Suppressor macrophage treated with lipopolysaccharide for 4 hours (primary cell): ENCODE data around the gene WNT9B.
A peak's percentile ranks its signal among the peaks of the same experiment; 100 is the strongest.

ENCODE experiments used
- DNase-seq: peaks from one replicate; pipeline ENCODE4 v3.0.0-alpha.2; 2020

WNT9B gene

GRCh38 chr17:46885415-46886309 is 34.3 kb downstream of the WNT9B start:
- no peak for DNase-seq

GRCh38 chr17:46886310-46886663 is 34.9 kb downstream of the WNT9B start:
- no peak for DNase-seq

- no peak for DNase-seq
These were observed 36.3 kb downstream of the WNT9B start for GRCh38 chr17:46887717-46888116.

DNA sequence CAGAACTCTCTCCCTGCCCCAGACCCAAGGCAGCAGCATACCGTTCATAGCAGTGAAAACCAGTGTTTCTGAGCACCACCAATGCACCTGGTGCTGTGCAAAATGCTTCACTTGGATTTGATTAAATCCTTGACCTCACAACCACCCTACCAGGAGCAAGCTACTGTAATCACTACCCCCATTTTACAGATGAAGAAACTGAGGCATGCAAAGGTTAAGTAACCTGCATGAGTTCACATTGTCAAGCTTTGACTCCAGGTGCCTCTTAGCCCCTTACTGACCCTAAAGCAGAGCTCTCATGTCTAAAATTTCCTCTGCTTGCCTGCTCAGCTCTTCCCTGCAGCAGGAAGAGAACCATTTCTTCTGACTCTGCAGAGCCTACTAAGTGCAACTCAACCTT is 37.3 kb downstream of the WNT9B start:
- DNase-seq = no peak

DNA sequence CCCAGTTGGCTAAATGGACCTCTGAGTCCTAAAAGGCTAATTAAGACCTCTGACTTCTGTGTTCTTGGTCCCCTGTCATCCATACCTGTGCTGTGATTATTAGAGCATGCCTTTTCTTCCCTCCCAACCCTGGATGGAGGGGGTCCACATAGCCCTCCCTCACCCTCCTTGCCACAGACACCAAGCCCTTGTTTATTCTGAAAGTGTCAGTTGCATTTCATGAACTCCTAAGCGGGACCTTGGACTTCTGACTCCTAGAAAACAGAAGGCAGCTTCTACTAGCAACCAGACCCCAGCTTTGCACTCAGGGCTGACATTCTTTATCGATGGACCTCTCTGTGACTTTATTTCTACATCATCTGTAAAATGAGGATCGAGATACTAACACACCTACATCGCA is 38.1 kb downstream of the WNT9B start:
- DNase-seq = no peak

GRCh38 chr17:46889992-46890564 is 38.7 kb downstream of the WNT9B start:
- DNase-seq = no peak

- DNase-seq = no peak
These were observed 39.3 kb downstream of the WNT9B start for GRCh38 chr17:46890638-46891037.

- DNase-seq = no peak
These were observed 40.9 kb downstream of the WNT9B start for GRCh38 chr17:46892192-46892703.

DNA sequence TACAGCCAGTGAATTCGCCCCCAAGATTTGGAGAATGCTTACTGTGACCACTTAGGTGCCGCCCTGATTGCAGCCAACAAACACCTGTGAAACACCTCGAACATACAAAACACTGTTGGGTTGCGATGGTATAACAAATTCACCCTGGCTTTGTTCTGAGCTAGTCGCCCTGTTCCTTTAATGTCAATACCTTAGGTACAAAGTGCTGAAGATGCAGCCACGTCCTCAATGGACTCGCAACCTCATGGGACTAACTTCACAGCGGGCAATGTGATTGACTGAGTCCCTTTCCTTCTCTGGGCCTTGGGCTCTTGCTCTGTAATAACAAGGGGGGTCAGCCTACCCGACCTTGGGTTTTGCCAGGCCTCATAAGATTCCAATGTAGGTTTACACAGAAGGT is 42.6 kb downstream of the WNT9B start:
- no peak for DNase-seq

- DNase-seq = no peak
These were observed 43.2 kb downstream of the WNT9B start for GRCh38 chr17:46894476-46895151.

DNA sequence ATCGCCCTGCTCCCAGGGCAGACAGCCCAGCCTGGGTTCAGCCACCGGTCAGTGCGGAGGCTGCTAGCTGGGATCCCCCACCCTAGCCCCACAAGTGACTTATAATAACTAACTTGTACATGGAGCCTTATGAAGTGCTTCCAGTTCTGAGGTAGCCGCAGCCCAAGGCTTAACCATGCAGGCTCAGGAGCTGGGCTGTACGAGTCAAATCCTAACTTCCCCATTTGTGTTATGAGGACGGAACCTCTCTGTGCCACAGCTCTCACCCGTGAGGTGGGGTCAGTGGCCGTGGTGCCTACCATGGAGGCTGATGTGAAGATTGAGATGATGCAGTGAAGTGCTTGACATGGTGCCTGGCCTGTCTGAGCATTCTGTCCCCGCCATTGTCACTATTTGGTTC is 43.8 kb downstream of the WNT9B start:
- peak; percentile 18 for DNase-seq

GRCh38 chr17:46896991-46897390 is 45.6 kb downstream of the WNT9B start:
- DNase-seq = no peak

- no peak for DNase-seq
These were observed 47.0 kb downstream of the WNT9B start for GRCh38 chr17:46898364-46898763.

GRCh38 chr17:46898860-46899259 is 47.5 kb downstream of the WNT9B start:
- DNase-seq = no peak

GRCh38 chr17:46901291-46901690 is 49.9 kb downstream of the WNT9B start:
- no peak for DNase-seq

DNA sequence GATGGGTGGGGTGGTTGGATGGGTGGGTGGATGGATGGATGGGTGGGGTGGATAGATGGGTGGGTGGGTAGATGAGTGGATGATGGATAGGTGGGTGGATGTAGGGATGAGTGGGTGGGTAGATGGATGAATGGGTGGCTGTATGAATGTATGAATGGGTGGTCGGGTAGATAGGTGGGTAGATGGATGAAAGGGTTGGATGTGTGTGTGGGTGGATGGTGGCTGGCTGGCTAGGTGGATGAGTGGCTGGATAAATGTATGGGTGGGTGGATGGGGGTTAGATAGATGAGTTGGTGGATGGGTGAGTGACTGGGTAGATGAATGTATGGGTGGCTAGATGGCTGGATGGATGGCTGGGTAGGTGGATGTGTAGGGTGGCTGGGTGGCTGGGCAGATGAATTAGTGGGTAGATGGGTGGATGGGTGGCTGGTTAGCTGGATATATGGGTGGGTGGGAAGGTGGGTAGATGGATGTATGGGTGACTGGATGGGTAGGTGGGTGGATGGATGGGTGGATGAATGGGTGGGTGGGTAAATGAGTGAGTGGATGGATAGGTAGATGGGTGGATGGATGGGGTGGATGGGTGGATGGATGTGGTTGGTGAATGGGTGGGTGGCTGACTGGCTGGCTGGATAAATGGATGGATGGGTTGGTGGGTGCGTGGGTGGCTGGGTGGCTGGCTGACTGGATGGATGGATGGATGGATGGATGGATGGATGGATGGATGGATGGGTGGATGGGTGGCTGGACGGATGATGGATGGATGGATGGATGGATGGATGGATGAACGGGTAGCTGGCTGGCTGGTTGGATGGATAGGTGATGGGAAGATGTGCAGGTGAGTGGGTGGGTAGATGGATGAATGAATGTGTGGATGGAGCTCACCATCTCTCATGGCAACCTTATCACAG is 52.6 kb downstream of the WNT9B start:
- no peak for DNase-seq

DNA sequence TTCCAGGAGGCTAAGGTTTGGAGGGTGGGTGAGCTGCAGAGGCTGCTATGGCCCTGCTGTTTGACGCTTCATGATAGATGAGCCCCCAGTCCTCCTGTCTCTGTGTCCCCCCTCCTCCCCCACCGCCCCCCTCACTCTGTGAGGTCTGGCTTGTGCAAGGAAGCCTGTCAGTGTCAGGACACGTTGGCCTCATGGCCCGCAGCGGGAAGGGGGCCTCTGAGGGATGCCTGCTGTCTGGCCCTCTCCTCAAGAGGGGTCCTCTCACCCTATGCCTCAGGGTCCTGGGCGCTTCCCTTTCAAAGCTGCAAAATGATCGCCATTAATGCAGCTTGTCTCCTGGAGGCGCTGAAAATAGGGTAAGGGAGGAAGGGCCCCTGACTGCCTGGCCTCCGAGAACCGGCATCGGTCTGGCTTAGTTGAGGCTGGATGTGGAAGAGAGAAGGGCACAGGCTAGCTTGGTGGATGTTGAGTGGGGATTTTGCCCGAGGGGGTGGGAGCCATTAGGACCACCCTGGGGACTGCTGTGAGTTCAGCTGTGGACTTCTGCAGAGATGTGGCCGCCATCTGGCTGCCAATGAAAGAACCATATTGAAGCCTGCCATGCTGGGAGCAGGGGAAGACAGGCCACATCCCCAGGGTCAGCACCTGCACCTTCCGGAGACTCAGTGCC is 56.8 kb downstream of the WNT9B start:
- DNase-seq = no peak

GRCh38 chr17:46910179-46910927 is 59.0 kb downstream of the WNT9B start:
- DNase-seq = no peak

DNA sequence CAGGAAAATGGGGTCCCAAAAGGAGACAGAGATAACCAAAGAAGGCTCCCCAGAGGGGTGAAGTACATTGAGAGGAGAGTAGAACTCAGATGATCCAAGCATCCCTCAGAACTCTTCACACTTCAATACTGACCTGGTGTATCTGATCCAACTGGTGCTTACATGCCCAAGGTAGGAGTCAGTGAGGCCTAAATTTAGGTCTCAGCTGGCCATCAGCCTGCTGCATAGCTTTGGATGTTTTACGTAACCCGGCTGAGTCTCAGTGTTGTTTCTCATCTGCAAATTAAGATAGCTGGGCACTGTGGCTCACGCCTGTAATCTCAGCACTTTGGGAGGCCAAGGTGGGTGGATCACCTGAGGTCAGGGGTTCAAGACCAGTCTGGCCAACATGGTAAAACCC is 59.9 kb downstream of the WNT9B start:
- no peak for DNase-seq

DNA sequence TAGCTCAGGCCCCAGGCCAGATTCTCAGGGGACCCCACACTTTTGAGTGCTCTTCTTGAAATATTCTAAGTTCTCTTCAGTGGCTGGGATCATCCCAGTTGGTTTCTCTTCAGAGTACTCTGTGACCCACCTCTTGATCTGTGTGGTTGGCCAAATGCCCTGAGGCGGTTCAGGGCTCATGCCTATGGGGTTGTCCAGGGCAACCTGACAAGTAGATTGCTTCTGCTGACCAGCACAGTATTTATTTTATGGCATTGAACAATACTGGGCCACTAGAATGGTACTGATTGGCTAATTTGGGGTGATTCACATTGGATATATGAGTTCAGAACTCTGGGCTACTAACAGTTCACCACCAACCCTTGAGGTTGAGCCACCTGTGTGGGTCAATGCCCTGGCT is 64.2 kb downstream of the WNT9B start:
- no peak for DNase-seq

DNA sequence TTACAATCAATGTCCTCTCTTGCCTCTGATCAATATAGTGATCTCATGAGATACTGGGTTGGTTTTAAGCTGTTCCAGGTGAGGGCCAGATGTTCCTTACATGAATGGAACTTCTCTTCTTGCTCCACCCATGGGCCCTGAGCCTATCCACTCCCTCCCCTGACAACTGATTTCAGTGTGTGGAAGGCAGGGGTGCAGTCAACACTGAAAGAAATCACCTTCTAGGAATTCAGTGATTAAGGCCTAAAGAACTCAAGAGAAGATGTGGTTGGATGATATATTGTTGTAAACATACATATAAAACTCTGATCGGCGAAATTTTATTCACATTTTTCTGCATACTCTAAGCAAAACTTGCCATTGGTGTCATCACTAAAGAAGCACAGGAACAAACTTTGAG is 64.8 kb downstream of the WNT9B start:
- no peak for DNase-seq

- DNase-seq = no peak
These were observed 65.2 kb downstream of the WNT9B start for GRCh38 chr17:46916623-46917022.
